Right atrium auricular region (tissue), 2 donors: ENCODE data around the gene RHOU. TPM values are rescaled to one million over a fixed set of nuclear protein-coding genes. Genes with fewer than 3 reads are reported as not detected.

Source experiments
- DNase-seq: peaks from one replicate; pipeline ENCODE4 v3.0.0-alpha.2; 2019; ENCODE audit warnings: low spot score
- H3K27ac ChIP-seq, 2 donors: fragments of 200-600 bp; sonication (generic); 1 replicate in 1 of 2; 2 replicates in 1 of 2; pipeline ENCODE4 v1.5.1; 2016 to 2019
- H3K27me3 ChIP-seq, 2 donors: fragments of 200-600 bp; sonication (generic); one replicate each; pipeline versions ENCODE4 v1.5.1 to v1.6.0; 2017 to 2019
- H3K36me3 ChIP-seq: fragments of 200-600 bp; sonication (generic); one replicate; pipeline ENCODE4 v1.5.1; 2016
- H3K4me1 ChIP-seq, 2 donors: fragments of 200-600 bp; sonication (generic); one replicate each; pipeline versions ENCODE4 v1.5.1 to v1.6.0; 2017 to 2019
- H3K4me3 ChIP-seq, 2 donors: fragments of 200-600 bp; sonication (generic); 1 replicate in 1 of 2; 2 replicates in 1 of 2; pipeline ENCODE4 v1.5.1; 2017 to 2019; ENCODE audit warnings: mild to moderate bottlenecking in 1 of 2, moderate library complexity in 1 of 2
- H3K9me3 ChIP-seq, 2 donors: fragments of 200-600 bp; sonication (generic); one replicate each; pipeline ENCODE4 v1.5.1; 2019
- total RNA-seq, 2 donors: library from RNA; depleted of rRNA; stranded (reverse); fragments of >200 nt; gene quantifications; one replicate each; pipeline ENCODE4 v1.1.0, GENCODE V29; 2016
- TF ChIP-seq, protein P1 (sequence below), 2 donors: fragments of 200-600 bp; sonication (generic); IDR thresholded peaks; one replicate each; pipeline ENCODE4 v1.5.1; 2019; ENCODE audit warnings: antibody characterized with exemption in 2 of 2

The RHOU gene
- total RNA-seq, 2 donors from 2014 or later: 6.0 to 12.2 TPM

DNA sequence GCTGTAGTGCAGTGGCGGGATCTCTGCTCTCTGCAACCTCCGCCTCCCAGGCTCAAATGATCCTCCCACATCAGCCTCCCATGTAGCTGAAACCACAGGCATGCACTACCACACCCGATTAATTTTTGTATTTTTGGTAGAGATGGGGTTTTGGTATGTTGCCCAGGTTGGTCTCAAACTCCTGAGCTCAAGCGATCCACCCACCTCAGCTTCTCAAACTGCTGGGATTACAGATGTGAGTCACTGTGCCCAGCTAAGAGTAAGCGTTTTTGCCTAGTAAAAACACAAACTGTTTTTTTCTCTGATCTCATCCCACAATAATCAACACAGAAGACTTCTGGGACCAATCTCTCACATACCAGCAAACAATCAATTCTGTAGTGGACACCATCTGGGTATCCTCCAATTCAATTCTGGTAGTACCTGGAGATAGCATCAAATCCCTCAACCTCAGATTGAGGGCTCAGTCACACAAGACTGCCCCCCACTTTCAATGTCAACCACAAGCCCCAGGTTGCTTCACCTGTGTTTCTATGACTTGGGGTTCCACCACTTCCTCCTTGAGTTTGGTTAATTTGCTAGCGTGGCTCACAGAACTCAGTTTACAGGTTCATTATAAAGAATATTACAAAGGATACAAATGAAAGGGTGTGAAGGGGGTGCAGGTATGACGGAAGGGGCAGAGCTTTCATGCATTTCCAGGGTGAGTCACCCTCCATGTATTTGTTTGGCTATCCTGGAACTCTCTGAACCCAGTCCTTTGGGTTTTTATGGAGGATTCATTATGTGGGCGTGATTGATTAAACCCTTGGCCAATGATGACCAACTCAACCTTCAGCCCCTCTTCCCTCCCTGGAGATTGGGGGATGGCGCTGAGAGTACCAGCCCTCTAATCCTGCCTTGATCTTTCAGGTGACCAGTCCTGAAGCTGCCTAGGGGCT is 40.0 kb upstream of the RHOU start:
- TF ChIP-seq, protein P1, sequence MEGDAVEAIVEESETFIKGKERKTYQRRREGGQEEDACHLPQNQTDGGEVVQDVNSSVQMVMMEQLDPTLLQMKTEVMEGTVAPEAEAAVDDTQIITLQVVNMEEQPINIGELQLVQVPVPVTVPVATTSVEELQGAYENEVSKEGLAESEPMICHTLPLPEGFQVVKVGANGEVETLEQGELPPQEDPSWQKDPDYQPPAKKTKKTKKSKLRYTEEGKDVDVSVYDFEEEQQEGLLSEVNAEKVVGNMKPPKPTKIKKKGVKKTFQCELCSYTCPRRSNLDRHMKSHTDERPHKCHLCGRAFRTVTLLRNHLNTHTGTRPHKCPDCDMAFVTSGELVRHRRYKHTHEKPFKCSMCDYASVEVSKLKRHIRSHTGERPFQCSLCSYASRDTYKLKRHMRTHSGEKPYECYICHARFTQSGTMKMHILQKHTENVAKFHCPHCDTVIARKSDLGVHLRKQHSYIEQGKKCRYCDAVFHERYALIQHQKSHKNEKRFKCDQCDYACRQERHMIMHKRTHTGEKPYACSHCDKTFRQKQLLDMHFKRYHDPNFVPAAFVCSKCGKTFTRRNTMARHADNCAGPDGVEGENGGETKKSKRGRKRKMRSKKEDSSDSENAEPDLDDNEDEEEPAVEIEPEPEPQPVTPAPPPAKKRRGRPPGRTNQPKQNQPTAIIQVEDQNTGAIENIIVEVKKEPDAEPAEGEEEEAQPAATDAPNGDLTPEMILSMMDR (IDR thresholded peaks at IDR 0.05): no peak
- H3K9me3 ChIP-seq: no peaks in the 10 kb centered on the region
- H3K27ac ChIP-seq: no peak overlapping the region
- H3K27me3 ChIP-seq: no peaks in the 10 kb centered on the region
- no peaks in the 10 kb centered on the region for H3K4me1 ChIP-seq
- no peaks in the 10 kb centered on the region for H3K36me3 ChIP-seq
- H3K4me3 ChIP-seq: no peak overlapping the region
- DNase-seq: no peak

DNA sequence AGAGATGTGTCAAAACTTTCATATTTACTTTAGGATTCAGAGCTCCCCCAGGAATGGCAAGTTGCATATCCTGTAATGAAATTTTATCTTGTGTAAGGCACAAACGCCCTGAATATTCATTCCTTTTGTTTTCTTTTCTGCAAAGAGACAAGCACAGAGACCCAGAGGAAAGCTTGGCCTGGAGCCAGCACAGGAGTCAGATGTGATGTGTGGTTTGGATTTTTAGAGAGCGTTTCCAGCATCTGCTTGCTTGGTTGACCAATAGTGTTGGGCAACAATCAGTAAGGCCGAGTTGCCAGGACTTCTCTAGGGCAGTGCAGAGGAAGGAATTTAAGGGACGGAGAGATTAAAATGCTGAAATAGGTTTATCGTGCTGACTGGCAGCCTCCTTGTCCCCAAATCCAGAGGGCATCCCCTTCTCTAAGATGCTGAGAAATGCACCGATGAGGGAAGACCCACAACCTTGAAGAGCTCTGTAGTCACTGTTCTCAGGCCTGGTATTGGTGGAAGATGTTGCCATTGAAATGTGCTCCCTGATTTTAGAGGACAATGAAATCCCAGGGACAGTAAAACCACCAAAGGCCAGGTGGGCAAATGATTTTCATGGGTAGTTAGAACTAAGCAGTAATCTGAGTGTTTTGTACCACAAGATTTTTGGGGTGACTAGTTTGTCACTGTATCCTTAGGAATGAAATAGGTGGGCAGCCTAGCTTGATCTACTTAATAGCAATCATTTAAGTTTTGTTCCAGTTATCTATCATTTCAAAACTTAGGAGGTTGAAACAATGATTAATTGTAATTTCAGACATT is 37.9 kb upstream of the RHOU start:
- DNase-seq: peak; percentile 95
- H3K9me3 ChIP-seq: no peaks in the 10 kb centered on the region
- no peaks in the 10 kb centered on the region for H3K27me3 ChIP-seq
- H3K27ac ChIP-seq: no peak overlapping the region
- no peak overlapping the region for H3K4me3 ChIP-seq
- TF ChIP-seq, protein P1 (IDR thresholded peaks at IDR 0.05): no peak
- H3K36me3 ChIP-seq: no peaks in the 10 kb centered on the region
- H3K4me1 ChIP-seq: no peaks in the 10 kb centered on the region

DNA sequence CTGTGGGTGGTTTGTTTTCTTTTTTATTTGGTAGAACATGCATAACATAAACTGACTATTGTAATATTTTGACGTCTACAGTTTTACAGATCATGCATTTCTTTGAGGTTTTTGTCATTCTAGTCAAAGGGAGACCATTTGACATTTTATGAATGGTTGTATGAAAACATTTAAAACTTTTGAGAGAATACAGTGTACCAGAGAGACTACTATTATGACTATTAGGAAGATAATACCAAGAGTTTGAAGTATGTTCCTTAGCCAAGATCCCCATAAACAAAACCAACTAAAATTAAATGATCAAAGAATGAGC is 37.3 kb upstream of the RHOU start:
- Histone ChIP-seq H3K27me3 (no peaks in the 10 kb centered on the region), H3K4me1 (no peaks in the 10 kb centered on the region), H3K4me3 (no peak overlapping the region), H3K9me3 (no peaks in the 10 kb centered on the region), H3K27ac (no peak overlapping the region), H3K36me3 (no peaks in the 10 kb centered on the region)
- DNase-seq: no peak
- TF ChIP-seq, protein P1 (IDR thresholded peaks at IDR 0.05): no peak

DNA sequence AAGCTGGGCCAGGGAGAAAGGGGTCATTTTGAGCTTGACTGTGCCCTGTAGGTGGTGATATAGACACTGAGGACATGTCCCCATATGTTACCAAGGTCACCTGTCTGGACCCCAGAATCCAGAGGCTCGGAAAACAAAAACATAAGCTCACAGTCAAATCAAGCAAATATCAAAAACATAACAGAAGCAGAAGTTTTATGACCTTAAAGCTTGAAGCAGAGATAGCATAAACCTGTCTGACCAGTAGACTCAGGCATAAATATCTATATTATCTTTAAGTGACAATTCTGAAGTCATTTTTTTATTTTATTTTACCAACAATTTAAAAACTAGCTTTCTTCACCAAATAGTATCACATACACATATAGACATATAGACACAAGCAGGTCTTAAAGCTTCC is 32.8 kb upstream of the RHOU start:
- H3K9me3 ChIP-seq: no peaks in the 10 kb centered on the region

DNA sequence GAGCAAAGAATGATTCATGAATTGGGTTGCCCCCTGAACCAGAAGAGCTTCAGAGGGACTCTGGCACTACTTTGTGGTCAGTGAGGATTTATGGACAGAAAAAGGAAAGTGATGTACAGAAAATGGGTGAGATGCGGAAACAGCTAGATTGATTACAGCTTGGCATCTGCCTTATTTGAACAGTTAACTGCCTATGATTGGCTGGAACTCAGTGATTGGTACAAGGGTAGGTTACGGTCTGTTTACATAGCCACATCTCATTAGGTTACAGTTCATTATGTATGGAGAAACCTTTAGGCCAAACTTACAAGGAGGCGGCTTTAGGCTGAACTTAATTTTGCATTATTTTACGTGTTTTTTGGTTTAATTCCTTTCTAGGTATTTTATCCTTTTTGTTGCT is 29.0 kb upstream of the RHOU start:
- Histone ChIP-seq H3K27ac (no peak overlapping the region), H3K9me3 (no peaks in the 10 kb centered on the region), H3K27me3 (no peaks in the 10 kb centered on the region), H3K4me3 (no peak overlapping the region), H3K36me3 (no peaks in the 10 kb centered on the region), H3K4me1 (no peaks in the 10 kb centered on the region)
- TF ChIP-seq, protein P1 (IDR thresholded peaks at IDR 0.05): no peak
- DNase-seq: no peak

More for the DNA sequence above, 32.8 kb upstream of the RHOU start:
- Histone ChIP-seq H3K27me3 (no peaks in the 10 kb centered on the region), H3K4me1 (no peaks in the 10 kb centered on the region), H3K4me3 (no peak overlapping the region), H3K36me3 (no peaks in the 10 kb centered on the region), H3K27ac (no peak overlapping the region)
- TF ChIP-seq, protein P1 (IDR thresholded peaks at IDR 0.05): no peak
- no peak for DNase-seq
